SK-N-SH treated with all-trans-retinoic acid at 6 μM for 48 hours (cell line): Measurements from ENCODE around the gene SALL1.

Source experiments
- ATAC-seq: fragments of 200-7000 bp; cut with Tn5 transposase; 3 replicates; pipeline ENCODE4 v1.9.1; 2020; ENCODE audit warnings: mild to moderate bottlenecking, moderate library complexity
- ARNTL ChIP-seq: fragments of 450-650 bp; formaldehyde crosslinking; IDR thresholded peaks from 2 replicates; pipeline ENCODE4 v1.5.0; 2020; ENCODE audit warnings: low read depth, mild to moderate bottlenecking, moderate library complexity, borderline replicate concordance
- BACH2 ChIP-seq: fragments of 250-450 bp; sonication (Bioruptor Pico); IDR thresholded peaks from 2 replicates; pipeline ENCODE4 v1.9.0; 2021; ENCODE audit warnings: mild to moderate bottlenecking, borderline replicate concordance
- CSDC2 ChIP-seq: fragments of 250-450 bp; sonication (Bioruptor Pico); IDR thresholded peaks from 2 replicates; pipeline ENCODE4 v1.5.0; 2020; ENCODE audit warnings: mild to moderate bottlenecking, moderate library complexity
- GLIS3 ChIP-seq: fragments of 250-450 bp; sonication (Bioruptor Pico); IDR thresholded peaks from 2 replicates; pipeline ENCODE4 v1.5.0; 2020; ENCODE audit warnings: mild to moderate bottlenecking, moderate library complexity
- ISL1 ChIP-seq: fragments of 250-450 bp; sonication (Bioruptor Pico); IDR thresholded peaks from 2 replicates; pipeline ENCODE4 v2.1.2; 2022; ENCODE audit warnings: mild to moderate bottlenecking, moderate library complexity
- OSR1 ChIP-seq: fragments of 250-450 bp; sonication (Bioruptor Pico); IDR thresholded peaks from 2 replicates; pipeline ENCODE4 v1.8.0; 2022; ENCODE audit warnings: moderate library complexity, mild to moderate bottlenecking, inconsistent platforms
- PPARA ChIP-seq: fragments of 250-450 bp; sonication (Bioruptor Pico); IDR thresholded peaks from 2 replicates; pipeline ENCODE4 v1.5.0; 2020; ENCODE audit warnings: mild to moderate bottlenecking, borderline replicate concordance
- RARB ChIP-seq: fragments of 250-450 bp; sonication (Bioruptor Pico); IDR thresholded peaks from 2 replicates; pipeline ENCODE4 v1.8.0; 2021; ENCODE audit warnings: mild to moderate bottlenecking, moderate library complexity
- SNAI2 ChIP-seq: fragments of 250-450 bp; sonication (Bioruptor Pico); IDR thresholded peaks from 2 replicates; pipeline ENCODE4 v1.5.0; 2020; ENCODE audit warnings: mild to moderate bottlenecking, moderate library complexity
- TCF4 ChIP-seq: fragments of 250-450 bp; sonication (Bioruptor Pico); IDR thresholded peaks from 2 replicates; pipeline ENCODE4 v1.8.0; 2021; ENCODE audit warnings: mild to moderate bottlenecking, moderate library complexity, borderline replicate concordance
- TOX ChIP-seq: fragments of 250-450 bp; sonication (Bioruptor Pico); IDR thresholded peaks from 2 replicates; pipeline ENCODE4 v1.8.0; 2021; ENCODE audit warnings: mild to moderate bottlenecking, moderate library complexity, borderline replicate concordance
- ZC3H10 ChIP-seq: fragments of 250-450 bp; sonication (Bioruptor Pico); IDR thresholded peaks from 2 replicates; pipeline ENCODE4 v1.5.1; 2021; ENCODE audit warnings: mild to moderate bottlenecking, moderate library complexity
- ZFP3 ChIP-seq: fragments of 250-450 bp; sonication (Bioruptor Pico); IDR thresholded peaks from 2 replicates; pipeline ENCODE4 v1.5.0; 2020; ENCODE audit warnings: mild to moderate bottlenecking, moderate library complexity
- ZNF565 ChIP-seq: fragments of 450-650 bp; formaldehyde crosslinking; conservative IDR thresholded peaks from 2 replicates; pipeline ENCODE4 v1.5.0; 2020; ENCODE audit warnings: low read depth, mild to moderate bottlenecking, moderate library complexity
- TF ChIP-seq, protein P1 (sequence below): fragments of 250-450 bp; sonication (Bioruptor Pico); IDR thresholded peaks from 2 replicates; pipeline ENCODE4 v1.8.0; 2021; ENCODE audit warnings: low read depth, mild to moderate bottlenecking, moderate library complexity, borderline replicate concordance
- TF ChIP-seq, protein P2 (sequence below): fragments of 250-450 bp; sonication (Bioruptor Pico); IDR thresholded peaks from 2 replicates; pipeline ENCODE4 v1.5.0; 2020; ENCODE audit warnings: mild to moderate bottlenecking, moderate library complexity
- TF ChIP-seq, protein P3 (sequence below): fragments of 250-450 bp; sonication (Bioruptor Pico); IDR thresholded peaks from 2 replicates; pipeline ENCODE4 v1.5.1; 2020; ENCODE audit warnings: low read depth, mild to moderate bottlenecking, moderate library complexity
- TF ChIP-seq, protein P4 (sequence below): fragments of 250-450 bp; sonication (Bioruptor Pico); IDR thresholded peaks from 2 replicates; pipeline ENCODE4 v1.5.1; 2021; ENCODE audit warnings: mild to moderate bottlenecking, moderate library complexity
- TF ChIP-seq, protein P5 (sequence below): fragments of 250-450 bp; sonication (Bioruptor Pico); IDR thresholded peaks from 2 replicates; pipeline ENCODE4 v1.8.0; 2020; ENCODE audit warnings: mild to moderate bottlenecking, moderate library complexity, borderline replicate concordance

Gene SALL1

DNA sequence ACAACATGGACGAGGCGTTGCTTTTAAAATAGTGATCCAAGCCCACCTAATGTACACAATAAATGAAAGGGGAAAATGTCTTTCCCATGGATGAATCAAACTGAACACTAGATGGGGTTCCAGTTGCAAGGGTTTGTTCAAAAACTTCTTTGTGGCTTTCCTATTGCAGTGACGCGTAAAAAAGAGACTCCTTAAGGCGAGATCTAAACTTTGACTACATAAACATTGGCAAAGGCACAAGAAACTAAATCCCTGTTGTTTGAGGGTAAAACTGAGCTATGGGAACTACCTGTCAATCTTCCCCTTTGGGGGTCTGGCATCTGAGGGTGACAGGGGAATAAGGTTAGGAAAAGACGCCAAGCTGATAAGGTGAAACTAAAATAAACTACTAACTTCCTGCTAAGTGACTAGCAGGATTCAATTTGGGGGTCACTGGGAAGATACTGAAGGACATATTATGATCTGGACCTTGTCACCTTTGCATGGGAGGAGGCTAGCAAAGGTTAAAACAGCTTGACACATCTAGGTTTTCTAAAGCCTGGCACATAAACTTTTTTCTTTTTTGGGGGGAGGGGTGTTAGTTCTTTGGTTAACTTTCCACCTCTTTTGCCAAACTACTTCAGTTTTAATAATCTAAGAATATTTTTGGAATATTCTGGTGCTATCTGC, 4.7 kb downstream of the SALL1 start (continued):
- TF ChIP-seq BACH2 (CRISPR knock-in tag) (no peak), GLIS3 (CRISPR knock-in tag) (no peak), ZNF565 (CRISPR knock-in tag) (no peak), CSDC2 (no peak), ARNTL (CRISPR knock-in tag) (no peak), RARB (CRISPR knock-in tag) (no peak), SNAI2 (CRISPR knock-in tag) (no peak), PPARA (CRISPR knock-in tag) (no peak)

DNA sequence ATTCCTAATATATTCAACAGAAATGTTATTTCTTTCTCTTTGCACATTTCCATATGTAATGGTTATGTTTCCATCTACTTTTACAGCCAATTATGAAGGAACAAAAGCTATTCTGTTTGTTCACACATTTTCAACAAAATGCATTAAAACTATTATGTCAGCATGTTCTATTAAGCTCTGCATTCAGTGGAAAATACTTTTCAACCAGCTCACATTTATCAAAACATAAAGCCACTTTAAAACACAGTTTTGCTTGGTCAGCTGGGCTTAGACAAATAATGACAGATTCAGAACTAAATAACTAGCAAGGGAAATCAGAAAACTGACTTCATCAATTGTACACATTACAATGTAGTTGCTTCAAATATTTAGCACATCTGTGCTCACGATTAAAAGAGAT, 6.9 kb downstream of the SALL1 start:
- no peak for ATAC-seq
- TF ChIP-seq, protein P1, sequence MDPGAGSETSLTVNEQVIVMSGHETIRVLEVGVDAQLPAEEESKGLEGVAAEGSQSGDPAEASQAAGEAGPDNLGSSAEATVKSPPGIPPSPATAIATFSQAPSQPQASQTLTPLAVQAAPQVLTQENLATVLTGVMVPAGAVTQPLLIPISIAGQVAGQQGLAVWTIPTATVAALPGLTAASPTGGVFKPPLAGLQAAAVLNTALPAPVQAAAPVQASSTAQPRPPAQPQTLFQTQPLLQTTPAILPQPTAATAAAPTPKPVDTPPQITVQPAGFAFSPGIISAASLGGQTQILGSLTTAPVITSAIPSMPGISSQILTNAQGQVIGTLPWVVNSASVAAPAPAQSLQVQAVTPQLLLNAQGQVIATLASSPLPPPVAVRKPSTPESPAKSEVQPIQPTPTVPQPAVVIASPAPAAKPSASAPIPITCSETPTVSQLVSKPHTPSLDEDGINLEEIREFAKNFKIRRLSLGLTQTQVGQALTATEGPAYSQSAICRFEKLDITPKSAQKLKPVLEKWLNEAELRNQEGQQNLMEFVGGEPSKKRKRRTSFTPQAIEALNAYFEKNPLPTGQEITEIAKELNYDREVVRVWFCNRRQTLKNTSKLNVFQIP (CRISPR knock-in tag) = no peak
- TF ChIP-seq GLIS3 (CRISPR knock-in tag) = no peak
- TF ChIP-seq TCF4 (CRISPR knock-in tag) = no peak
- no peak for TF ChIP-seq ZFP3 (CRISPR knock-in tag)
- TF ChIP-seq PPARA (CRISPR knock-in tag) = no peak
- no peak for TF ChIP-seq OSR1 (CRISPR knock-in tag)
- no peak for TF ChIP-seq CSDC2
- TF ChIP-seq BACH2 (CRISPR knock-in tag) = no peak
- TF ChIP-seq, protein P2, sequence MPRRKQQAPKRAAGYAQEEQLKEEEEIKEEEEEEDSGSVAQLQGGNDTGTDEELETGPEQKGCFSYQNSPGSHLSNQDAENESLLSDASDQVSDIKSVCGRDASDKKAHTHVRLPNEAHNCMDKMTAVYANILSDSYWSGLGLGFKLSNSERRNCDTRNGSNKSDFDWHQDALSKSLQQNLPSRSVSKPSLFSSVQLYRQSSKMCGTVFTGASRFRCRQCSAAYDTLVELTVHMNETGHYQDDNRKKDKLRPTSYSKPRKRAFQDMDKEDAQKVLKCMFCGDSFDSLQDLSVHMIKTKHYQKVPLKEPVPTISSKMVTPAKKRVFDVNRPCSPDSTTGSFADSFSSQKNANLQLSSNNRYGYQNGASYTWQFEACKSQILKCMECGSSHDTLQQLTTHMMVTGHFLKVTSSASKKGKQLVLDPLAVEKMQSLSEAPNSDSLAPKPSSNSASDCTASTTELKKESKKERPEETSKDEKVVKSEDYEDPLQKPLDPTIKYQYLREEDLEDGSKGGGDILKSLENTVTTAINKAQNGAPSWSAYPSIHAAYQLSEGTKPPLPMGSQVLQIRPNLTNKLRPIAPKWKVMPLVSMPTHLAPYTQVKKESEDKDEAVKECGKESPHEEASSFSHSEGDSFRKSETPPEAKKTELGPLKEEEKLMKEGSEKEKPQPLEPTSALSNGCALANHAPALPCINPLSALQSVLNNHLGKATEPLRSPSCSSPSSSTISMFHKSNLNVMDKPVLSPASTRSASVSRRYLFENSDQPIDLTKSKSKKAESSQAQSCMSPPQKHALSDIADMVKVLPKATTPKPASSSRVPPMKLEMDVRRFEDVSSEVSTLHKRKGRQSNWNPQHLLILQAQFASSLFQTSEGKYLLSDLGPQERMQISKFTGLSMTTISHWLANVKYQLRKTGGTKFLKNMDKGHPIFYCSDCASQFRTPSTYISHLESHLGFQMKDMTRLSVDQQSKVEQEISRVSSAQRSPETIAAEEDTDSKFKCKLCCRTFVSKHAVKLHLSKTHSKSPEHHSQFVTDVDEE (CRISPR knock-in tag) = no peak
- TF ChIP-seq RARB (CRISPR knock-in tag) = no peak
- TF ChIP-seq, protein P3, sequence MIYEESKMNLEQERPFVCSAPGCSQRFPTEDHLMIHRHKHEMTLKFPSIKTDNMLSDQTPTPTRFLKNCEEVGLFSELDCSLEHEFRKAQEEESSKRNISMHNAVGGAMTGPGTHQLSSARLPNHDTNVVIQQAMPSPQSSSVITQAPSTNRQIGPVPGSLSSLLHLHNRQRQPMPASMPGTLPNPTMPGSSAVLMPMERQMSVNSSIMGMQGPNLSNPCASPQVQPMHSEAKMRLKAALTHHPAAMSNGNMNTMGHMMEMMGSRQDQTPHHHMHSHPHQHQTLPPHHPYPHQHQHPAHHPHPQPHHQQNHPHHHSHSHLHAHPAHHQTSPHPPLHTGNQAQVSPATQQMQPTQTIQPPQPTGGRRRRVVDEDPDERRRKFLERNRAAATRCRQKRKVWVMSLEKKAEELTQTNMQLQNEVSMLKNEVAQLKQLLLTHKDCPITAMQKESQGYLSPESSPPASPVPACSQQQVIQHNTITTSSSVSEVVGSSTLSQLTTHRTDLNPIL (CRISPR knock-in tag) = no peak
- no peak for TF ChIP-seq ZC3H10 (CRISPR knock-in tag)

DNA sequence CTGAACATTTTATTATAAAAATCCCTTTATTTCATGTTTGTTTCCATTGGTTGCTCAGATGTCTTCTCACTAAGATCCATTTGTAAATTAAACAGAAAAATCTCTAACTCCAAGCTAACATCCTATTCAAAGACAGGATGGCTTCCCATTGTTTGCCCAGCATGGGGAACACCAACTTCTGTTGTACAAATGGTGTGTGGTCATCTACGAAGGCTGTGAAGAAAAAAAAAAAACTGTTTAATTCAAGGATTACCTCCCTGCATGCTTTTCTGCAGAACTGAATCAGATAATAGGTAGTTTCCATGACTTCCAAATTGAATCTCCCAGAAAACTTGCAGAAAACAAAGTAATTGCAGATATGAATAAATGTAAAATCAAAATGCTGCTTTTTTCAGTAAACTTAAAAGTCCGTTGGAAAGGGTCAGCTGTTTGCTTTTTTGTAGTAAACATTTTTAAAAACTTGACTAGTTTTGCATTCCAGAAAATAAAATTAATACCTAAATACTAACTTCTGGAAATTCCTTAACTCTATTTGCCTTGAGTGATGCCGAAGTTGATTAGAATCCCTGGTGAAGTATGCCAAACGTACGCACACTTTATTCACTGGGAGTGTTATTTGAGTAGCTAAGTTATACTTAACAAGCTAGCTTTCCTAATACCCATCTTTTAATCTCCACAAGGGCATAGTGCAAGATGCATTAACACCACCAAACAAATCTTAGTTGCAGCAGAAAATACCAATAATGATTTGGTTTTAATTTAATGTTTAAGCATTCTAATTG, 7.7 kb downstream of the SALL1 start:
- ATAC-seq = no peak
- TF ChIP-seq ZFP3 (CRISPR knock-in tag) (no peak), SNAI2 (CRISPR knock-in tag) (no peak), GLIS3 (CRISPR knock-in tag) (no peak), OSR1 (CRISPR knock-in tag) (no peak), TOX (CRISPR knock-in tag) (no peak), ISL1 (no peak), CSDC2 (no peak), PPARA (CRISPR knock-in tag) (no peak), RARB (CRISPR knock-in tag) (no peak), ZNF565 (CRISPR knock-in tag) (no peak)
- TF ChIP-seq, protein P1 (CRISPR knock-in tag) = no peak
- TF ChIP-seq, protein P4, sequence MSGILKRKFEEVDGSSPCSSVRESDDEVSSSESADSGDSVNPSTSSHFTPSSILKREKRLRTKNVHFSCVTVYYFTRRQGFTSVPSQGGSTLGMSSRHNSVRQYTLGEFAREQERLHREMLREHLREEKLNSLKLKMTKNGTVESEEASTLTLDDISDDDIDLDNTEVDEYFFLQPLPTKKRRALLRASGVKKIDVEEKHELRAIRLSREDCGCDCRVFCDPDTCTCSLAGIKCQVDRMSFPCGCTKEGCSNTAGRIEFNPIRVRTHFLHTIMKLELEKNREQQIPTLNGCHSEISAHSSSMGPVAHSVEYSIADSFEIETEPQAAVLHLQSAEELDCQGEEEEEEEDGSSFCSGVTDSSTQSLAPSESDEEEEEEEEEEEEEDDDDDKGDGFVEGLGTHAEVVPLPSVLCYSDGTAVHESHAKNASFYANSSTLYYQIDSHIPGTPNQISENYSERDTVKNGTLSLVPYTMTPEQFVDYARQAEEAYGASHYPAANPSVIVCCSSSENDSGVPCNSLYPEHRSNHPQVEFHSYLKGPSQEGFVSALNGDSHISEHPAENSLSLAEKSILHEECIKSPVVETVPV (CRISPR knock-in tag) = no peak
- TF ChIP-seq, protein P3 (CRISPR knock-in tag) = no peak
- TF ChIP-seq, protein P5, sequence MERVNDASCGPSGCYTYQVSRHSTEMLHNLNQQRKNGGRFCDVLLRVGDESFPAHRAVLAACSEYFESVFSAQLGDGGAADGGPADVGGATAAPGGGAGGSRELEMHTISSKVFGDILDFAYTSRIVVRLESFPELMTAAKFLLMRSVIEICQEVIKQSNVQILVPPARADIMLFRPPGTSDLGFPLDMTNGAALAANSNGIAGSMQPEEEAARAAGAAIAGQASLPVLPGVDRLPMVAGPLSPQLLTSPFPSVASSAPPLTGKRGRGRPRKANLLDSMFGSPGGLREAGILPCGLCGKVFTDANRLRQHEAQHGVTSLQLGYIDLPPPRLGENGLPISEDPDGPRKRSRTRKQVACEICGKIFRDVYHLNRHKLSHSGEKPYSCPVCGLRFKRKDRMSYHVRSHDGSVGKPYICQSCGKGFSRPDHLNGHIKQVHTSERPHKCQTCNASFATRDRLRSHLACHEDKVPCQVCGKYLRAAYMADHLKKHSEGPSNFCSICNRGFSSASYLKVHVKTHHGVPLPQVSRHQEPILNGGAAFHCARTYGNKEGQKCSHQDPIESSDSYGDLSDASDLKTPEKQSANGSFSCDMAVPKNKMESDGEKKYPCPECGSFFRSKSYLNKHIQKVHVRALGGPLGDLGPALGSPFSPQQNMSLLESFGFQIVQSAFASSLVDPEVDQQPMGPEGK (CRISPR knock-in tag) = no peak
